IMR-90 (cell line): Measurements from ENCODE around the gene CDKAL1. TPM values are rescaled to one million over a fixed set of nuclear protein-coding genes. Genes with fewer than 3 reads are reported as not detected.

Source experiments
- ATAC-seq: fragments of 200-7000 bp; cut with Tn5 transposase; 2 replicates; pipeline ENCODE4 v1.9.1; 2020; ENCODE audit warnings: low read depth, mild to moderate bottlenecking, moderate library complexity
- BruUV-seq: library from RNA; stranded (reverse); fragments of 400-500 nt; replicated peaks from 2 replicates; lab custom pipeline; 2021; lab: Mats Ljungman, UMichigan
- CTCF ChIA-PET: fragments of 300-600 bp; formaldehyde crosslinking; extraction: SDS; loops from one replicate; lab custom pipeline; 2021; ENCODE audit warnings: antibody characterized with exemption; lab: Yijun Ruan, JAX
- POLR2A ChIA-PET: fragments of 300-600 bp; sonication (Branson Sonifier 250); formaldehyde crosslinking; loops from one replicate; lab custom pipeline; 2022; ENCODE audit warnings: antibody characterized with exemption; ENCODE audit not compliant: unreplicated experiment; lab: Charles Lee
- DNase-seq: peaks from one replicate; pipeline ENCODE4 v3.0.0; 2013
- H2AFZ ChIP-seq: replicated peaks from 2 replicates; pipeline ENCODE3; 2013; ENCODE audit warnings: low read length, mild to moderate bottlenecking; ENCODE audit not compliant: poor library complexity
- H2AK5ac ChIP-seq: 2 replicates; pipeline ENCODE4 v1.6.1; 2013; ENCODE audit warnings: low read depth, low read length, inconsistent platforms
- H2AK9ac ChIP-seq: replicated peaks from 2 replicates; pipeline ENCODE3; 2013; ENCODE audit warnings: mild to moderate bottlenecking, low read depth, low read length, moderate library complexity; ENCODE audit not compliant: poor library complexity
- H2BK120ac ChIP-seq: 2 replicates; pipeline ENCODE4 v1.6.1; 2013; ENCODE audit warnings: low read depth, low read length, inconsistent platforms
- H2BK15ac ChIP-seq: 3 replicates; pipeline ENCODE4 v1.6.1; 2013; ENCODE audit warnings: low read depth, low read length, inconsistent platforms
- H2BK20ac ChIP-seq: 2 replicates; pipeline ENCODE4 v1.6.1; 2013; ENCODE audit warnings: low read depth, mild to moderate bottlenecking, inconsistent platforms, low read length, moderate library complexity
- H2BK5ac ChIP-seq: 2 replicates; pipeline ENCODE4 v1.6.1; 2013; ENCODE audit warnings: mild to moderate bottlenecking, low read depth, low read length, inconsistent platforms; ENCODE audit not compliant: poor library complexity, severe bottlenecking
- H3K14ac ChIP-seq: replicated peaks from 2 replicates; pipeline ENCODE4 v1.6.1; 2013; ENCODE audit warnings: low read depth, low read length, inconsistent platforms
- H3K18ac ChIP-seq: 2 replicates; pipeline ENCODE4 v1.6.1; 2013; ENCODE audit warnings: low read depth, low read length, control low read depth
- H3K23ac ChIP-seq: 2 replicates; pipeline ENCODE4 v1.6.1; 2013; ENCODE audit warnings: low read depth, low read length, inconsistent platforms
- H3K27ac ChIP-seq: 2 replicates; pipeline ENCODE4 v1.5.1; 2013; ENCODE audit warnings: mild to moderate bottlenecking, control low read depth, low read length; ENCODE audit not compliant: insufficient read depth
- H3K27me3 ChIP-seq: 2 replicates; pipeline ENCODE4 v1.6.1; 2013; ENCODE audit warnings: low read length; ENCODE audit not compliant: control insufficient read depth, insufficient read depth
- H3K36me3 ChIP-seq: 2 replicates; pipeline ENCODE4 v1.6.1; 2013; ENCODE audit warnings: low read length, mixed read lengths; ENCODE audit not compliant: control insufficient read depth, insufficient read depth
- H3K4ac ChIP-seq: 2 replicates; pipeline ENCODE4 v1.6.1; 2013; ENCODE audit warnings: low read depth, low read length, inconsistent platforms
- H3K4me1 ChIP-seq: 2 replicates; pipeline ENCODE4 v1.6.1; 2013; ENCODE audit warnings: low read length, mixed read lengths; ENCODE audit not compliant: control insufficient read depth, insufficient read depth
- H3K4me2 ChIP-seq: 2 replicates; pipeline ENCODE4 v1.6.1; 2013; ENCODE audit warnings: low read depth, mild to moderate bottlenecking, control low read depth, low read length, moderate library complexity
- H3K4me3 ChIP-seq: 2 replicates; pipeline ENCODE4 v1.5.1; 2013; ENCODE audit warnings: low read depth, mild to moderate bottlenecking, control low read depth, low read length, moderate library complexity; ENCODE audit not compliant: insufficient read depth
- H3K56ac ChIP-seq: 2 replicates; pipeline ENCODE4 v1.6.1; 2013; ENCODE audit warnings: low read length, inconsistent platforms; ENCODE audit not compliant: insufficient read depth; ENCODE audit errors: extremely low read depth
- H3K79me1 ChIP-seq, 2 experiments: 2 replicates each; pipeline ENCODE4 v1.6.1; 2013; ENCODE audit warnings: low read length in 2 of 2, inconsistent platforms in 1 of 2, low read depth in 1 of 2
- H3K9ac ChIP-seq: 2 replicates; pipeline ENCODE4 v1.6.1; 2013; ENCODE audit warnings: low read depth, low read length, control low read depth
- H3K9me1 ChIP-seq: 2 replicates; pipeline ENCODE4 v1.6.1; 2013; ENCODE audit warnings: low read length, inconsistent platforms; ENCODE audit not compliant: insufficient read depth
- H3K9me3 ChIP-seq: 2 replicates; pipeline ENCODE4 v1.6.1; 2013; ENCODE audit warnings: low read length; ENCODE audit not compliant: control insufficient read depth, insufficient read depth
- H4K20me1 ChIP-seq: 2 replicates; pipeline ENCODE4 v1.6.1; 2013; ENCODE audit warnings: low read length, inconsistent platforms; ENCODE audit not compliant: insufficient read depth
- H4K5ac ChIP-seq: 2 replicates; pipeline ENCODE4 v1.6.1; 2013; ENCODE audit warnings: mild to moderate bottlenecking, low read depth, low read length, control low read depth
- H4K8ac ChIP-seq, 2 experiments: 2 replicates each; pipeline ENCODE4 v1.6.1; 2013; ENCODE audit warnings: low read depth in 2 of 2, low read length in 2 of 2, control low read depth in 1 of 2, inconsistent platforms in 1 of 2
- H4K91ac ChIP-seq: 2 replicates; pipeline ENCODE4 v1.6.1; 2013; ENCODE audit warnings: low read depth, low read length, inconsistent platforms; ENCODE audit not compliant: insufficient read depth
- BHLHE40 ChIP-seq: fragments of 150-350 bp; IDR thresholded peaks from 2 replicates; pipeline ENCODE4 v1.6.1; 2016; ENCODE audit warnings: mild to moderate bottlenecking, low read depth, low read length
- CEBPB ChIP-seq: IDR thresholded peaks from 2 replicates; pipeline ENCODE4 v1.6.1; 2012; ENCODE audit warnings: low read depth, low read length, improper control_type of control experiment
- CHD1 ChIP-seq: IDR thresholded peaks from 2 replicates; pipeline ENCODE4 v1.6.1; 2012; ENCODE audit warnings: low read depth, low read length, improper control_type of control experiment
- CTCF ChIP-seq: conservative IDR thresholded peaks from 2 replicates; pipeline ENCODE4 v1.5.1; 2012; ENCODE audit warnings: mild to moderate bottlenecking, low read depth, low read length, improper control_type of control experiment
- ELK1 ChIP-seq: fragments of 150-350 bp; IDR thresholded peaks from 2 replicates; pipeline ENCODE4 v1.6.1; 2016; ENCODE audit warnings: low read depth, mild to moderate bottlenecking, low read length, moderate library complexity, borderline replicate concordance
- FOS ChIP-seq: fragments of 150-350 bp; IDR thresholded peaks from 2 replicates; pipeline ENCODE4 v1.6.1; 2016; ENCODE audit warnings: low read depth, low read length
- MAFK ChIP-seq: IDR thresholded peaks from 2 replicates; pipeline ENCODE4 v1.6.1; 2012; ENCODE audit warnings: low read depth, low read length, improper control_type of control experiment
- MAZ ChIP-seq: IDR thresholded peaks from 2 replicates; pipeline ENCODE4 v1.6.1; 2012; ENCODE audit warnings: low read depth, mild to moderate bottlenecking, low read length, improper control_type of control experiment, moderate library complexity, borderline replicate concordance
- MXI1 ChIP-seq: IDR thresholded peaks from 2 replicates; pipeline ENCODE4 v1.6.1; 2012; ENCODE audit warnings: low read depth, mild to moderate bottlenecking, low read length, moderate library complexity, borderline replicate concordance
- NFE2L2 ChIP-seq: fragments of 150-350 bp; IDR thresholded peaks from 2 replicates; pipeline ENCODE4 v1.6.1; 2016; ENCODE audit warnings: low read depth, mild to moderate bottlenecking, low read length
- POLR2A ChIP-seq: IDR thresholded peaks from 2 replicates; pipeline ENCODE4 v1.6.1; 2012; ENCODE audit warnings: mild to moderate bottlenecking, low read depth, low read length
- RAD21 ChIP-seq: IDR thresholded peaks from 2 replicates; pipeline ENCODE4 v1.6.1; 2012; ENCODE audit warnings: low read length, improper control_type of control experiment
- RCOR1 ChIP-seq: IDR thresholded peaks from 2 replicates; pipeline ENCODE4 v1.6.1; 2012; ENCODE audit warnings: mild to moderate bottlenecking, low read length, improper control_type of control experiment; ENCODE audit not compliant: insufficient replicate concordance
- RFX5 ChIP-seq: IDR thresholded peaks from 2 replicates; pipeline ENCODE4 v1.8.0; 2012; ENCODE audit warnings: low read depth, mild to moderate bottlenecking, low read length, moderate library complexity
- SMC3 ChIP-seq: fragments of 150-350 bp; IDR thresholded peaks from 2 replicates; pipeline ENCODE4 v1.6.1; 2016; ENCODE audit warnings: low read depth, mild to moderate bottlenecking, antibody characterized with exemption, low read length, moderate library complexity
- USF2 ChIP-seq: fragments of 150-350 bp; IDR thresholded peaks from 2 replicates; pipeline ENCODE4 v1.6.1; 2017; ENCODE audit warnings: mild to moderate bottlenecking, antibody characterized with exemption, low read length, low read depth
- WGBS, 2 experiments: methylation state at CpG; one replicate each; pipeline versions ENCODE4 v1.1.5 to v1.1.7; 2013; ENCODE audit warnings: missing lambda C conversion rate in 2 of 2; ENCODE audit not compliant: insufficient read length in 1 of 2; ENCODE audit errors: extremely low coverage in 2 of 2; 5-methylcytosine and 5-hydroxymethylcytosine counted together
- dilution Hi-C: fragments of 300-500 bp; cut with HindIII; formaldehyde crosslinking; loops from one replicate; pipeline ENCODE4 v1.14.3; 2018; ENCODE audit warnings: low sequenced_read_pairs; ENCODE audit not compliant: unreplicated experiment
- in situ Hi-C: fragments of 300-500 bp; cut with MboI; formaldehyde crosslinking; loops from 3 replicates; pipeline ENCODE4 v1.14.3; 2019; ENCODE audit warnings: low sequenced_read_pairs, inconsistent platforms, mixed read lengths
- intact Hi-C: fragments of 100-400 bp; cut with micrococcal nuclease; formaldehyde crosslinking; loops from 2 replicates; pipeline ENCODE4 v1.10.0; 2022
- polyA plus RNA-seq, 3 experiments: library from polyadenylated mRNA; depleted of rRNA; stranded (reverse); fragments of >200 nt; gene quantifications; 2 replicates each; pipeline ENCODE4 v1.2.3, GENCODE V29; 2012; ENCODE audit warnings: low replicate concordance in 1 of 3
- total RNA-seq: library from RNA; depleted of rRNA; stranded (reverse); fragments of >200 nt; gene quantifications from 2 replicates; pipeline ENCODE4 v1.2.3, GENCODE V29; 2012

CDKAL1 gene
- total and polyA plus RNA-seq, 2 of the 4 experiments (the other 2 are of a cell fraction): 3.7 to 13.1 TPM

GRCh38 chr6:20882014-20882413 lies 347.8 kb downstream of the CDKAL1 start:
- Histone ChIP-seq H3K27ac (no peak overlapping the region), H4K91ac (no peak overlapping the region), H2BK120ac (no peak overlapping the region), H3K56ac (no peak overlapping the region), H3K9me3 (no peaks in the 10 kb centered on the region), H3K79me1 (no peaks in the 10 kb centered on the region), H3K9ac (no peak overlapping the region), H3K27me3 (no peaks in the 10 kb centered on the region), H2BK15ac (no peak overlapping the region), H3K36me3 (no peaks in the 10 kb centered on the region), H3K14ac (no peak overlapping the region), H3K9me1 (no peaks in the 10 kb centered on the region), H4K20me1 (no peaks in the 10 kb centered on the region; the same call in 1 of the 2 replicates), H3K4ac (no peak overlapping the region), H3K4me3 (no peak overlapping the region), H2BK5ac (no peak overlapping the region), H2AK9ac (no peak overlapping the region), H3K4me2 (no peak overlapping the region), H2AK5ac (no peak overlapping the region), H4K8ac (no peak overlapping the region), H2AFZ (no peak overlapping the region), H3K23ac (no peak overlapping the region), H4K5ac (no peak overlapping the region), H2BK20ac (no peak overlapping the region), H3K18ac (no peak overlapping the region), H3K4me1 (peaks cover 3% of the 10 kb centered on the region)
- CTCF ChIA-PET: no interaction called here
- TF ChIP-seq POLR2A (no peak), MAFK (no peak), FOS (no peak), ELK1 (no peak), USF2 (no peak), SMC3 (no peak), CEBPB (no peak), NFE2L2 (no peak), MXI1 (no peak), MAZ (no peak), CHD1 (no peak), RFX5 (no peak), RAD21 (no peak), CTCF (no peak), RCOR1 (no peak), BHLHE40 (no peak)
- in situ Hi-C loops (no loop called here), intact Hi-C loops (no loop called here), dilution Hi-C loops (no loop called here)
- no TSS peak for BruUV-seq
- POLR2A ChIA-PET: no interaction called here
- no CpG with 5 or more reads among the region's 5 CpGs for WGBS, 2 experiments
- DNase-seq (no peak), ATAC-seq (no peak)
